GM12891 (cell line): ENCODE data around the gene PANK2.

Experiments used
- POLR2A ChIP-seq: IDR thresholded peaks from 2 replicates; pipeline ENCODE4 v1.6.1; 2011; ENCODE audit warnings: low read depth, low read length, control low read depth
- POLR2AphosphoS5 ChIP-seq: IDR thresholded peaks from 2 replicates; pipeline ENCODE4 v1.6.1; 2011; ENCODE audit warnings: low read depth, low read length, control low read depth

DNA sequence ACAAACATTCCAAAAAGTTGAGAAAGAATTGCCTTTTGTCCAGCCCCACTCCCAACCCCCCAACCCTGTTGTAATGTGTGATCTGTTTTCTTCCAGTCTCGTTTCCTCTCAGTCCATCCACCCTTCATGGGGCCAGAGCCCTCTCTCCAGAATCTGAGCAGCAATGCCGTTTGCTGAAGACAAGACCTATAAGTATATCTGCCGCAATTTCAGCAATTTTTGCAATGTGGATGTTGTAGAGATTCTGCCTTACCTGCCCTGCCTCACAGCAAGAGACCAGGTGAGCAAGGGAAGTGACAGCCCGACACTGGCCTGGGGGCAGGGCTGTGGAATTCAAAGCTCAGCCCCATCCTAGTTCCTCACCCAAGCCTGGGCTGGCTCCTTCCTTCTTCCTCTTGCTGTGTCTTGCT, 34.7 kb upstream of the PANK2 start:
- TF ChIP-seq POLR2AphosphoS5 (no peak), POLR2A (no peak)
